OCI-M2 (cell line): ENCODE data around the gene IKZF1.

Experiments
- DNase-seq: peaks from one replicate; lab custom pipeline; 2025; ENCODE audit not compliant: unreplicated experiment; lab: John Stamatoyannopoulos, UW

IKZF1 gene

GRCh38 chr7:50436133-50436806 is 131.8 kb downstream of the IKZF1 start:
- DNase-seq, result no peak

GRCh38 chr7:50446542-50446960 is 142.0 kb downstream of the IKZF1 start:
- no peak for DNase-seq

- DNase-seq, result no peak
Measured at GRCh38 chr7:50448823-50449222, 144.3 kb downstream of the IKZF1 start.

GRCh38 chr7:50449501-50449880 is 145.0 kb downstream of the IKZF1 start:
- DNase-seq, result no peak

GRCh38 chr7:50449881-50450589 is 145.5 kb downstream of the IKZF1 start, which contains the start of gene FIGNL1:
Gene FIGNL1 (minus strand): TSS chr7:50450350. CDS start chr7:50447287, 3,063 bp downstream.
- DNase-seq, result no peak

DNA sequence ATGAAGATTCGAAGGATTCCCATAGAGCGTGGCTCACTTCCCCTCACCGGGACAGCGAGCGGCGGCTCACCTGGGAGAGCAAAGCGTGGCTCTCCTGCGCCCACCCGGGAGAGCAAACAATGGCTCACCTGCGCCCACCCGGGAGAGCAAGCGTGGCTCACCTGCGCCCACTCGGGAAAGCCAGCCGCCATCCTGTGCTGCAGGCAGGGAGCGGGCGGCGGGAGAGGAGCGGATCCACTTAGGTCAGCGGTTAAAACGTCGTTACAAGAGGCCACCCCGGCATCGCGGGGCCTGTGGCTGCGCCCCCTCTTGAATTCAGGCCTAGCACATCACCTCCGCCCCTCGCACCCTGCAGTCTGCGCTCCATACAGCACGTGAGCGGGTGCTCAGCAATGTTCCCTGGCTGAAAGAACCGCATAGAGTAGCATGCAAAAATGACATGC is 146.1 kb downstream of the IKZF1 start:
- DNase-seq, result no peak
